Hematopoietic multipotent progenitor cell treated with erythropoietin and hydrocortisone succinate and interleukin-3 and kit ligand, for 8 days (in vitro differentiated cells): ENCODE results near the gene SPIB.

Experiments used
- DNase-seq: peaks from one replicate; pipeline ENCODE4 v3.0.0-alpha.2; 2015

SPIB gene

GRCh38 chr19:50476224-50476906 is 57.6 kb downstream of the SPIB start, which contains the start of the genes EMC10 and GARIN5A:
Gene EMC10 (plus strand): TSS chr19:50476507. CDS start chr19:50476545, 38 bp downstream.
Gene GARIN5A (minus strand): TSS chr19:50476848. CDS start chr19:50476388, 460 bp downstream.
- peak; percentile 89 for DNase-seq

DNA sequence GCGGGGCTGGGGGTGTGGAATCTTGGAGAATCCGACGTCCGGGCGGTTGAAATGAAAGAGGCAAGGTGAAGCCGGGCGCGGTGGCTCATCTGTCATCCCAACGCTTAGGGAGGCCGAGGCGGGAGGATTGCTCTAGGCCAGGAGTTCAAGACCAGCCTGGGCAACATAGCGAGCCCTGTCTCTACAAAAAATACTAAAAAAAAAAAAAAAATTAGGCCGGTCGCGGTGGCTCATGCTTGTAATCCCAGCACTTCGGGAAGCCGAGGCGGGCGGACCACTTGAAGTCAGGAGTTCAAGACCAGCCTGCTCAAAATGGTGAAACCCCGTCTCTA is 58.1 kb downstream of the SPIB start:
- no peak for DNase-seq

DNA sequence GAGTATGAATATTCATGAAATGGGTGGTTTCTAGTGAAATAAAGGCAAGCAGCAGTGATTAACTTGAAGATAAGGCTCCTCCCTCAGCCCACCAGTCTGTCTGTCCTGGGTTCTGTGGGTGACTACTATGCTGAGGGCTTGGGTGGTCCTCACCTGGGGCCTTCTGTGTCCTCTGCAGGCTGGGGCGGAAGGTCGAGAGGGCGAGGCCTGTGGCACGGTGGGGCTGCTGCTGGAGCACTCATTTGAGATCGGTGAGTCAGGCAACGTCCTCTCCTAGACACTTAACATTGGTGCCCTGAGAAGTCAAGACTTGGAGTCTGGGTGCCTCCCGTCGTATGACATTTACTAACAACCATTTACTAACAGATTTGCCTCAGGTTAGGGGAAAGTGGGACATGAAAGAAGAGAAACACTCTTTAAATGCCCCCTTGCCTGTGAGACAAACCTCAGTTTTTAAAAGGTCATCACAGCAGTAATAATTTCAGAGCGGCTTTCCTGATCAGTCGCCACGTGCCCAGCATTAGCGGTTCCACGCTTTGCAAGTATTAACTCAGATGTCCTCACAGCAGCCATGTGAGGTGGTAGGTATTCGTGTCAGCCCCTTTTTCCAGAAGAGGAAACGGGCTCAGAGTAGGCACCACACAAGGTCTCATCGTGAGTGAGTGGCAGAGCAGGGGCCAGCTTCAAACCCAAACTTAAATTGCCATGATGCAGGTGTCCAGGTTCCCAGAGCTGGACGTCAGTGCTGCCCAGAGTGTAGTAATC is 59.2 kb downstream of the SPIB start:
- no peak for DNase-seq

DNA sequence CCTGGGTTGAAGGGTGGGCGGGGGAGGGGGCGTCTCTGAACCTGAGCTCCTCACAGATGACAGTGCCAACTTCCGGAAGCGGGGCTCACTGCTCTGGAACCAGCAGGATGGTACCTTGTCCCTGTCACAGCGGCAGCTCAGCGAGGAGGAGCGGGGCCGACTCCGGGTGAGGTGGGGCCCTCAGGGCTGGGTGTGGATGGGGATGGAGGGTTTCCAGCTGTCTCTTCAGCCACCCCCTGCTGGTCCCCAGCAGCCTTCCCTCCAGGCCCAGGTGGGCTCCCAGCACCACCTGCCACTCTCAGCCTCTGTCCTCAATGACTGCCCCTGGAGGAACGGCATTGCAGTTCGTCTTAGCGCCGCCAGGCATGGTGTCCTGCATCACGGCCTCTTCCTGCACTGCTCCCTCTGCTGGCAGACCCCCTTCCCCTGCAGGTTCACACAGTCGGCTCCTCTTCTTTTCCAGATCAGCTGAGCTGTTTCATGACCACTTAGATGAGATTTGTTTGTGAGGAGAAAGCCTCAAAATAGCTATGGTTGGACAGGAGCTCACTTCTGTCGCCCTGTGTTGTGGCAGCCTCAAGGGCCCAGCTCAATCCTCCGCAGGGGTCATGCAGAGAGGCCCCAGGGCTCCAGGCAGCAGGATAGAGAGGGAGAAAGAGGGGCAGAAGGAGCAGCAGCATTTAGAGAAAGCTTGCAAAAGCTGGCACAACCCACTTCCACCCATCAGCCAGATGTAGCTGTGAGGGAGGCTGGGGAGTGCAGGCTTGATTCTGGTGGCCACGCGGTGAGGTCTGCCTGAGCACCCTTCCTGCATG is 60.4 kb downstream of the SPIB start:
- peak; percentile 53 for DNase-seq

- no peak for DNase-seq
Measured at GRCh38 chr19:50479761-50480251, 61.1 kb downstream of the SPIB start.

GRCh38 chr19:50480281-50481111 is 61.8 kb downstream of the SPIB start:
- no peak for DNase-seq
